Transverse colon (tissue), 4 donors: Measurements from ENCODE around the gene FANK1. TPM values are rescaled to one million over a fixed set of nuclear protein-coding genes. Genes with fewer than 3 reads are reported as not detected.
A peak's percentile ranks its signal among the peaks of the same experiment; 100 is the strongest.
"Not testable (repeated sequence)": the region's sequence is repeated elsewhere in the genome, so short reads cannot be mapped to it uniquely, and the experiment has no call there.

ENCODE experiments used
- DNase-seq: peaks from one replicate; pipeline ENCODE4 v3.0.0-alpha.2; 2019
- H3K27ac ChIP-seq, 4 donors: fragments of 200-600 bp; sonication (generic); 2 replicates each; pipeline ENCODE4 v1.5.1; 2016 to 2018; ENCODE audit warnings: inconsistent platforms in 4 of 4
- H3K27me3 ChIP-seq: fragments of 200-600 bp; sonication (generic); 2 replicates; pipeline ENCODE4 v1.5.1; 2017; ENCODE audit warnings: inconsistent platforms
- H3K36me3 ChIP-seq, 4 donors: fragments of 200-600 bp; sonication (generic); 2 replicates each; pipeline ENCODE4 v1.5.1; 2017 to 2019; ENCODE audit warnings: inconsistent platforms in 4 of 4
- H3K4me1 ChIP-seq, 4 donors: fragments of 200-600 bp; sonication (generic); 2 replicates each; pipeline ENCODE4 v1.5.1; 2017 to 2020; ENCODE audit warnings: inconsistent platforms in 4 of 4
- H3K4me3 ChIP-seq, 4 donors: fragments of 200-600 bp; sonication (generic); 1 replicate in 1 of 4; 2 replicates in 3 of 4; pipeline versions ENCODE4 v1.5.1 to v1.6.1; 2017 to 2019; ENCODE audit warnings: inconsistent platforms in 4 of 4
- H3K9me3 ChIP-seq, 2 donors: fragments of 200-600 bp; sonication (generic); 2 replicates each; pipeline ENCODE4 v1.5.1; 2017 to 2019; ENCODE audit warnings: inconsistent platforms in 2 of 2
- CTCF ChIP-seq, 5 experiments: fragments of 200-600 bp in 3 of 5; fragments of 450-650 bp in 2 of 5; sonication (generic) in 3 of 5; IDR thresholded peaks; 1 replicate in 2 of 5; 2 replicates in 3 of 5; pipeline ENCODE4 v1.5.1; 2016 to 2017; ENCODE audit warnings: antibody characterized with exemption in 5 of 5, inconsistent platforms in 3 of 5, mild to moderate bottlenecking in 2 of 5, moderate library complexity in 1 of 5
- EP300 ChIP-seq: sonication (generic); formaldehyde crosslinking; IDR thresholded peaks from one replicate; pipeline ENCODE4 v1.6.1; 2017; ENCODE audit warnings: antibody characterized with exemption, low read depth
- POLR2A ChIP-seq: fragments of 450-650 bp; IDR thresholded peaks from one replicate; pipeline ENCODE4 v1.6.1; 2016; ENCODE audit warnings: antibody characterized with exemption, mild to moderate bottlenecking, moderate library complexity
- POLR2AphosphoS5 ChIP-seq, 3 donors: sonication (generic); formaldehyde crosslinking; IDR thresholded peaks; one replicate each; pipeline ENCODE4 v1.6.1; 2016; ENCODE audit warnings: antibody characterized with exemption in 3 of 3
- WGBS, 2 donors: methylation state at CpG; one replicate each; pipeline ENCODE4 v1.1.5; 2018; ENCODE audit warnings: low coverage in 1 of 2; 5-methylcytosine and 5-hydroxymethylcytosine counted together
- in situ Hi-C, 4 donors: fragments of 200-750 bp; cut with MboI; loops; one replicate each; pipeline versions ENCODE4 v1.15.0 to v1.15.1; 2017; ENCODE audit warnings: low sequenced_read_pairs in 3 of 4, low pct_ligation_motif_present in 1 of 4, low pct_unique_long_range_greater_than_20kb in 1 of 4
- intact Hi-C: fragments of 100-400 bp; cut with DNase I; formaldehyde crosslinking; loops from one replicate; pipeline ENCODE4 v1.15.1; 2023; ENCODE audit warnings: low total_unique reads
- total RNA-seq, 4 donors: library from RNA; depleted of rRNA; stranded (reverse); fragments of >200 nt; gene quantifications; one replicate each; pipeline ENCODE4 v1.1.0, GENCODE V29; 2016

The FANK1 gene
- 1 to 10 TPM; 3.4 to 7.5 (median 5.7) TPM for total RNA-seq

GRCh38 chr10:125896088-125896934, at the start of gene FANK1:
TSS of gene FANK1 (plus strand) at chr10:125896564. CDS start at chr10:125896643, 79 bp downstream.
- H3K36me3 ChIP-seq, H3K27me3 ChIP-seq, in situ Hi-C loops, H3K9me3 ChIP-seq, intact Hi-C loops: not testable (repeated sequence)
- peak within 1 kb of the TSS; percentile 89 to 96 (median 93) for H3K27ac ChIP-seq
- DNase-seq = peak; percentile 91
- H3K4me3 ChIP-seq = peak within 1 kb of the TSS; percentile 44 to 89 (median 68)
- H3K4me1 ChIP-seq = peaks cover 0 to 41% (median 11%) of the 10 kb centered on the region in 4 donors
- 49 to 64% methylated on average over 26 to 74 of the region's 106 CpGs for WGBS, 2 donors
- peak; percentile 77 to 85 (median 83) for TF ChIP-seq POLR2AphosphoS5 (IDR thresholded peaks at IDR 0.05)
- peak; percentile 61 for TF ChIP-seq POLR2A

- in situ Hi-C loops = no loop called here
- intact Hi-C loops = no loop called here
- 100% methylated on average over 3 of the region's 3 CpGs for WGBS, 2 donors
- TF ChIP-seq POLR2AphosphoS5 (IDR thresholded peaks at IDR 0.05) = no peak
- Histone ChIP-seq H3K27ac (no peak overlapping the region), H3K27me3 (no peaks in the 10 kb centered on the region), H3K4me3 (no peak overlapping the region), H3K9me3 (no peaks in the 10 kb centered on the region), H3K36me3 (peaks cover 0 to 24% (median 9%) of the 10 kb centered on the region in 4 donors), H3K4me1 (no peaks in the 10 kb centered on the region)
- no peak for DNase-seq
Observed at GRCh38 chr10:125846894-125847293, 49.5 kb upstream of the FANK1 start.

- H3K9me3 ChIP-seq = no peaks in the 10 kb centered on the region
- TF ChIP-seq EP300 (no peak), CTCF (IDR thresholded peaks at IDR 0.05) (no peak), POLR2A (no peak), POLR2AphosphoS5 (IDR thresholded peaks at IDR 0.05) (no peak)
- WGBS, 2 donors = 93% methylated on average over 2 of the region's 2 CpGs; no CpG with 5 or more reads in 1 of the 2 donors
- peaks cover 0 to 32% (median 11%) of the 10 kb centered on the region in 4 donors for H3K36me3 ChIP-seq
- intact Hi-C loops = no loop called here
- H3K27ac ChIP-seq = no peak overlapping the region
- no peaks in the 10 kb centered on the region for H3K27me3 ChIP-seq
- no peak overlapping the region for H3K4me3 ChIP-seq
- no peak for DNase-seq
- no peaks in the 10 kb centered on the region for H3K4me1 ChIP-seq
- in situ Hi-C loops = no loop called here
Observed at GRCh38 chr10:125848371-125848770, 48.0 kb upstream of the FANK1 start.

GRCh38 chr10:125848857-125849256, 47.5 kb upstream of the FANK1 start:
- Histone ChIP-seq H3K4me3 (no peak overlapping the region), H3K4me1 (no peaks in the 10 kb centered on the region), H3K9me3 (no peaks in the 10 kb centered on the region), H3K36me3 (peaks cover 0 to 32% (median 11%) of the 10 kb centered on the region in 4 donors), H3K27me3 (no peaks in the 10 kb centered on the region), H3K27ac (no peak overlapping the region)
- in situ Hi-C loops (no loop called here), intact Hi-C loops (no loop called here)
- WGBS, 2 donors = 67 to 86% methylated on average over 1 to 2 of the region's 2 CpGs
- no peak for TF ChIP-seq POLR2A
- no peak for TF ChIP-seq EP300
- no peak for TF ChIP-seq POLR2AphosphoS5 (IDR thresholded peaks at IDR 0.05)
- no peak for TF ChIP-seq CTCF (IDR thresholded peaks at IDR 0.05)
- no peak for DNase-seq

- H3K27me3 ChIP-seq = no peaks in the 10 kb centered on the region
- in situ Hi-C loops = no loop called here
- intact Hi-C loops = no loop called here
- no peak for DNase-seq
- no peak overlapping the region for H3K4me3 ChIP-seq
- 77 to 100% methylated on average over 3 to 7 of the region's 7 CpGs for WGBS, 2 donors
- no peaks in the 10 kb centered on the region for H3K4me1 ChIP-seq
- no peak overlapping the region for H3K27ac ChIP-seq
- H3K36me3 ChIP-seq = peaks cover 0 to 32% (median 11%) of the 10 kb centered on the region in 4 donors
- TF ChIP-seq CTCF (IDR thresholded peaks at IDR 0.05) (no peak), POLR2A (no peak), EP300 (no peak), POLR2AphosphoS5 (IDR thresholded peaks at IDR 0.05) (no peak)
- no peaks in the 10 kb centered on the region for H3K9me3 ChIP-seq
Observed at GRCh38 chr10:125849448-125849847, 46.9 kb upstream of the FANK1 start.
